Neural crest cell (in vitro differentiated cells): ENCODE results near the gene TIGD2. TPM values are rescaled to one million over a fixed set of nuclear protein-coding genes. Genes with fewer than 3 reads are reported as not detected.

ENCODE experiments used
- DNase-seq: peaks from one replicate; pipeline ENCODE4 v3.0.0; 2021; ENCODE audit warnings: low read depth, mixed read lengths, low spot score
- H3K27ac Mint-ChIP-seq: one replicate; pipeline ENCODE4 v1.8.0; 2021; ENCODE audit warnings: mild to moderate bottlenecking, mixed read lengths; ENCODE audit not compliant: unreplicated experiment
- H3K27me3 Mint-ChIP-seq: 2 replicates; pipeline ENCODE4 v1.8.0; 2021; ENCODE audit warnings: low read depth, mild to moderate bottlenecking, mixed read lengths
- H3K36me3 Mint-ChIP-seq: 2 replicates; pipeline ENCODE4 v1.8.0; 2021; ENCODE audit warnings: low read depth, mild to moderate bottlenecking, mixed read lengths
- H3K4me1 Mint-ChIP-seq: 2 replicates; pipeline ENCODE4 v1.8.0; 2021; ENCODE audit warnings: mixed read lengths
- H3K4me3 Mint-ChIP-seq: one replicate; pipeline ENCODE4 v1.8.0; 2021; ENCODE audit warnings: mild to moderate bottlenecking, mixed read lengths
- H3K9me3 Mint-ChIP-seq: 2 replicates; pipeline ENCODE4 v1.8.0; 2021; ENCODE audit warnings: mixed read lengths
- CTCF ChIP-seq: fragments of 200-600 bp; sonication (generic); conservative IDR thresholded peaks from 2 replicates; pipeline ENCODE4 v1.5.0; 2021; ENCODE audit warnings: antibody characterized with exemption, mild to moderate bottlenecking
- total RNA-seq: library from RNA; stranded (reverse); gene quantifications from 2 replicates; pipeline ENCODE4 v1.2.1, GENCODE V29; 2021

TIGD2 gene
- total RNA-seq, 1 donor from 2014 or later, result 9.4 TPM

GRCh38 chr4:89071311-89071710 is 40.0 kb upstream of the TIGD2 start:
- no peaks in the 10 kb centered on the region for H3K9me3 Mint-ChIP-seq
- no peak for DNase-seq
- no peak overlapping the region for H3K4me3 Mint-ChIP-seq
- H3K36me3 Mint-ChIP-seq, result no peaks in the 10 kb centered on the region
- H3K4me1 Mint-ChIP-seq, result peaks cover 5% of the 10 kb centered on the region
- no peak for TF ChIP-seq CTCF
- H3K27me3 Mint-ChIP-seq, result no peaks in the 10 kb centered on the region
- H3K27ac Mint-ChIP-seq, result no peak overlapping the region

DNA sequence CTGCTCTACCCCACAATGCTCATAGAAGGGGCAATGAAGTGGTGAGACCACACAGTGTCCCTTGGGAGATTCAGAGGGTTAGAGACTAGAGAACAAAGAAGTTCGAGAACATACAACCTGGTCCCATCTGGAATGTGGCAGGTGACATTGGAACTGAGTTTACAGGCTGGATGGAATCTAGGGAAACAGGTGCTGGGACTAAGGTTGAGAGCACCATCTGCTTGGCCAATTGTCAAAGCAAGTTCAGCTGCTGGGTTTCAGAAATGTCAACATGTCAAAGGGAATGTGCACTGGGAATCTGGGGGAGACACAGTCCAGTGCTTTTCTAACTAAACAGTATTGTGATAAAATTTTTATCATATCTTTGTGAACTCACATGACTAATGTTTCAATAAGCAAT is 38.4 kb upstream of the TIGD2 start:
- Mint-ChIP-seq H3K4me3 (no peak overlapping the region), H3K36me3 (peaks cover 2% of the 10 kb centered on the region), H3K9me3 (peaks cover 12% of the 10 kb centered on the region), H3K27me3 (no peaks in the 10 kb centered on the region), H3K27ac (no peak overlapping the region), H3K4me1 (no peaks in the 10 kb centered on the region)
- DNase-seq, result no peak
- no peak for TF ChIP-seq CTCF

GRCh38 chr4:89077761-89078160 is 33.6 kb upstream of the TIGD2 start:
- Mint-ChIP-seq H3K36me3 (peaks cover 2% of the 10 kb centered on the region), H3K27me3 (no peaks in the 10 kb centered on the region), H3K9me3 (peaks cover 17% of the 10 kb centered on the region), H3K4me1 (no peaks in the 10 kb centered on the region), H3K27ac (no peak overlapping the region), H3K4me3 (no peak overlapping the region)
- no peak for DNase-seq
- no peak for TF ChIP-seq CTCF

- no peak for DNase-seq
- no peaks in the 10 kb centered on the region for H3K4me1 Mint-ChIP-seq
- H3K27ac Mint-ChIP-seq, result no peak overlapping the region
- peaks cover 2% of the 10 kb centered on the region for H3K36me3 Mint-ChIP-seq
- no peak overlapping the region for H3K4me3 Mint-ChIP-seq
- H3K9me3 Mint-ChIP-seq, result peaks cover 17% of the 10 kb centered on the region
- no peaks in the 10 kb centered on the region for H3K27me3 Mint-ChIP-seq
- no peak for TF ChIP-seq CTCF
Measured at GRCh38 chr4:89078300-89078699, 33.0 kb upstream of the TIGD2 start.

DNA sequence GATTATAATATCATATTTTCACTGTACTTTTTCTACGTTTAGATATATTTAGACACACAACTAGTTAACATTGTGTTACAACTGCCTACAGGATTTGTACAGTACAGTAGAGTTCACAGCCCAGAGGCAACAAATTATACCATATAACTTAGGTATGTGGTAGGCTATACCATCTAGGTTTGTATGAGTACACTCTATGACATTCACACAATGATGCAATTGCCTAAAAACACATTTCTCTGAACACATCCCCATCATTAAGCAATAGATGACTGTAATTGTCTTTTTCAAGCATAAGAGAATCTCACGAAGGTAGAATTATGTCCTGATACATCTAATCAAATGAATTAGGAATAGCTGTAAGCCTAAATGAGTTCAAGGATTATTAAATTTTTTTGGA is 12.3 kb upstream of the TIGD2 start:
- no peak overlapping the region for H3K27ac Mint-ChIP-seq
- peaks cover 9% of the 10 kb centered on the region for H3K27me3 Mint-ChIP-seq
- H3K9me3 Mint-ChIP-seq, result no peaks in the 10 kb centered on the region
- H3K36me3 Mint-ChIP-seq, result no peaks in the 10 kb centered on the region
- H3K4me1 Mint-ChIP-seq, result no peaks in the 10 kb centered on the region
- no peak for TF ChIP-seq CTCF
- no peak overlapping the region for H3K4me3 Mint-ChIP-seq
- no peak for DNase-seq

- H3K36me3 Mint-ChIP-seq, result no peaks in the 10 kb centered on the region
- no peaks in the 10 kb centered on the region for H3K9me3 Mint-ChIP-seq
- H3K4me1 Mint-ChIP-seq, result no peaks in the 10 kb centered on the region
- no peak for DNase-seq
- no peak overlapping the region for H3K27ac Mint-ChIP-seq
- H3K4me3 Mint-ChIP-seq, result no peak overlapping the region
- TF ChIP-seq CTCF, result no peak
- peaks cover 12% of the 10 kb centered on the region for H3K27me3 Mint-ChIP-seq
Measured at GRCh38 chr4:89099471-89099870, 11.9 kb upstream of the TIGD2 start.
